T-helper 2 cell treated with Interferon-gamma antibody and Interleukin-4, amounts not matched to agents 5 μg/mL and 100 μg/mL, for 36 hours (primary cell): ENCODE measurements around the gene PARP14.
"Not testable (repeated sequence)": the region's sequence is repeated elsewhere in the genome, so short reads cannot be mapped to it uniquely, and the experiment has no call there.

Source experiments
- DNase-seq: peaks from one replicate; pipeline ENCODE4 v3.0.0; 2021; ENCODE audit warnings: low spot score
- H3K27ac Mint-ChIP-seq: one replicate; pipeline ENCODE4 v1.8.0; 2021; ENCODE audit warnings: mild to moderate bottlenecking, mixed read lengths
- H3K27me3 Mint-ChIP-seq: one replicate; pipeline ENCODE4 v1.8.0; 2021; ENCODE audit warnings: low read depth, mixed read lengths
- H3K36me3 Mint-ChIP-seq: one replicate; pipeline ENCODE4 v1.8.0; 2021; ENCODE audit warnings: low read depth, mixed read lengths
- H3K4me1 Mint-ChIP-seq: one replicate; pipeline ENCODE4 v1.8.0; 2021; ENCODE audit warnings: low read depth, mixed read lengths
- H3K4me3 Mint-ChIP-seq: one replicate; pipeline ENCODE4 v1.8.0; 2022; ENCODE audit warnings: mild to moderate bottlenecking, moderate library complexity, mixed read lengths
- H3K9me3 Mint-ChIP-seq: one replicate; pipeline ENCODE4 v1.8.0; 2021; ENCODE audit warnings: mixed read lengths

The PARP14 gene

GRCh38 chr3:122725106-122725505 is 44.5 kb downstream of the PARP14 start:
- Mint-ChIP-seq H3K4me1 (no peaks in the 10 kb centered on the region), H3K4me3 (no peak overlapping the region), H3K9me3 (no peaks in the 10 kb centered on the region), H3K27me3 (no peaks in the 10 kb centered on the region), H3K27ac (no peak overlapping the region), H3K36me3 (peaks cover 80% of the 10 kb centered on the region)
- no peak for DNase-seq

GRCh38 chr3:122727294-122727693 is 46.7 kb downstream of the PARP14 start:
- Mint-ChIP-seq H3K4me3 (no peak overlapping the region), H3K9me3 (no peaks in the 10 kb centered on the region), H3K36me3 (peaks cover 75% of the 10 kb centered on the region), H3K27me3 (no peaks in the 10 kb centered on the region), H3K27ac (no peak overlapping the region), H3K4me1 (no peaks in the 10 kb centered on the region)
- no peak for DNase-seq

GRCh38 chr3:122727766-122728165 is 47.1 kb downstream of the PARP14 start:
- Mint-ChIP-seq H3K27ac (no peak overlapping the region), H3K27me3 (no peaks in the 10 kb centered on the region), H3K4me3 (no peak overlapping the region), H3K4me1 (no peaks in the 10 kb centered on the region), H3K9me3 (peaks cover 4% of the 10 kb centered on the region), H3K36me3 (peaks cover 75% of the 10 kb centered on the region)
- DNase-seq: no peak

GRCh38 chr3:122728186-122728585 is 47.5 kb downstream of the PARP14 start:
- H3K27ac Mint-ChIP-seq: no peak overlapping the region

GRCh38 chr3:122728756-122729514 is 48.3 kb downstream of the PARP14 start:
- Mint-ChIP-seq H3K27ac (no peak overlapping the region), H3K27me3 (no peaks in the 10 kb centered on the region), H3K9me3 (peaks cover 4% of the 10 kb centered on the region), H3K36me3 (peaks cover 70% of the 10 kb centered on the region), H3K4me3 (no peak overlapping the region), H3K4me1 (no peaks in the 10 kb centered on the region)
- no peak for DNase-seq

More at GRCh38 chr3:122728186-122728585, 47.5 kb downstream of the PARP14 start:
- no peak overlapping the region for H3K4me3 Mint-ChIP-seq
- H3K27me3 Mint-ChIP-seq: no peaks in the 10 kb centered on the region
- H3K9me3 Mint-ChIP-seq: peaks cover 4% of the 10 kb centered on the region
- H3K36me3 Mint-ChIP-seq: peaks cover 74% of the 10 kb centered on the region
- DNase-seq: no peak
- H3K4me1 Mint-ChIP-seq: no peaks in the 10 kb centered on the region

- H3K4me3 Mint-ChIP-seq: no peak overlapping the region
- H3K4me1 Mint-ChIP-seq: no peaks in the 10 kb centered on the region
- no peak for DNase-seq
- peaks cover 60% of the 10 kb centered on the region for H3K36me3 Mint-ChIP-seq
- H3K27ac Mint-ChIP-seq: no peak overlapping the region
- H3K27me3 Mint-ChIP-seq: no peaks in the 10 kb centered on the region
- H3K9me3 Mint-ChIP-seq: peaks cover 4% of the 10 kb centered on the region
Observed at GRCh38 chr3:122730240-122730639, 49.6 kb downstream of the PARP14 start.

GRCh38 chr3:122732682-122733525 is 52.3 kb downstream of the PARP14 start:
- not testable (repeated sequence) for H3K4me3 Mint-ChIP-seq, H3K4me1 Mint-ChIP-seq, H3K9me3 Mint-ChIP-seq, DNase-seq, H3K27ac Mint-ChIP-seq, H3K27me3 Mint-ChIP-seq
- peaks cover 39% of the 10 kb centered on the region for H3K36me3 Mint-ChIP-seq

GRCh38 chr3:122739172-122739571 is 58.5 kb downstream of the PARP14 start:
- Mint-ChIP-seq H3K4me3 (no peak overlapping the region), H3K27ac (no peak overlapping the region), H3K4me1 (no peaks in the 10 kb centered on the region), H3K36me3 (peaks cover 29% of the 10 kb centered on the region), H3K9me3 (no peaks in the 10 kb centered on the region), H3K27me3 (no peaks in the 10 kb centered on the region)
- DNase-seq: no peak

- no peak for DNase-seq
- H3K4me1 Mint-ChIP-seq: no peaks in the 10 kb centered on the region
- H3K9me3 Mint-ChIP-seq: peaks cover 7% of the 10 kb centered on the region
- H3K4me3 Mint-ChIP-seq: no peak overlapping the region
- peaks cover 31% of the 10 kb centered on the region for H3K36me3 Mint-ChIP-seq
- H3K27ac Mint-ChIP-seq: no peak overlapping the region
- no peaks in the 10 kb centered on the region for H3K27me3 Mint-ChIP-seq
Observed at GRCh38 chr3:122742234-122742633, 61.6 kb downstream of the PARP14 start.

- Mint-ChIP-seq H3K4me1 (no peaks in the 10 kb centered on the region), H3K27ac (no peak overlapping the region), H3K9me3 (peaks cover 7% of the 10 kb centered on the region), H3K27me3 (no peaks in the 10 kb centered on the region), H3K4me3 (no peak overlapping the region), H3K36me3 (peaks cover 31% of the 10 kb centered on the region)
- no peak for DNase-seq
Observed at GRCh38 chr3:122743581-122744120, 63.0 kb downstream of the PARP14 start.

- H3K27me3 Mint-ChIP-seq: no peaks in the 10 kb centered on the region
- no peak for DNase-seq
- no peak overlapping the region for H3K4me3 Mint-ChIP-seq
- no peaks in the 10 kb centered on the region for H3K4me1 Mint-ChIP-seq
- peaks cover 7% of the 10 kb centered on the region for H3K9me3 Mint-ChIP-seq
- no peak overlapping the region for H3K27ac Mint-ChIP-seq
- peaks cover 17% of the 10 kb centered on the region for H3K36me3 Mint-ChIP-seq
Observed at GRCh38 chr3:122745369-122746021, 64.9 kb downstream of the PARP14 start.

GRCh38 chr3:122747295-122747694 is 66.7 kb downstream of the PARP14 start:
- H3K4me1 Mint-ChIP-seq, DNase-seq, H3K36me3 Mint-ChIP-seq, H3K9me3 Mint-ChIP-seq, H3K4me3 Mint-ChIP-seq, H3K27ac Mint-ChIP-seq, H3K27me3 Mint-ChIP-seq: not testable (repeated sequence)

- Mint-ChIP-seq H3K36me3 (peaks cover 3% of the 10 kb centered on the region), H3K9me3 (peaks cover 7% of the 10 kb centered on the region), H3K4me1 (no peaks in the 10 kb centered on the region), H3K4me3 (no peak overlapping the region), H3K27me3 (no peaks in the 10 kb centered on the region), H3K27ac (no peak overlapping the region)
- DNase-seq: no peak
Observed at GRCh38 chr3:122748347-122748746, 67.7 kb downstream of the PARP14 start.

GRCh38 chr3:122754929-122755328 is 74.3 kb downstream of the PARP14 start:
- no peaks in the 10 kb centered on the region for H3K9me3 Mint-ChIP-seq
- no peaks in the 10 kb centered on the region for H3K27me3 Mint-ChIP-seq
- H3K36me3 Mint-ChIP-seq: peaks cover 8% of the 10 kb centered on the region
- H3K27ac Mint-ChIP-seq: no peak overlapping the region
- no peak overlapping the region for H3K4me3 Mint-ChIP-seq
- H3K4me1 Mint-ChIP-seq: no peaks in the 10 kb centered on the region
- no peak for DNase-seq
